HG02798 (cell line): Measurements from ENCODE around the gene RAD51C.
"Not testable (repeated sequence)": the region's sequence is repeated elsewhere in the genome, so short reads cannot be mapped to it uniquely, and the experiment has no call there.

Source experiments
- ATAC-seq: cut with Tn5 transposase; IDR thresholded peaks from one replicate; pipeline ENCODE4 v1.9.1; 2021; ENCODE audit warnings: mild to moderate bottlenecking; ENCODE audit not compliant: unreplicated experiment, poor library complexity

The RAD51C gene

GRCh38 chr17:58692239-58693055 lies at the start of gene RAD51C:
RAD51C (plus strand) TSS chr17:58692602; CDS start chr17:58692644, 42 bp downstream.
- ATAC-seq: peak; percentile 99

DNA sequence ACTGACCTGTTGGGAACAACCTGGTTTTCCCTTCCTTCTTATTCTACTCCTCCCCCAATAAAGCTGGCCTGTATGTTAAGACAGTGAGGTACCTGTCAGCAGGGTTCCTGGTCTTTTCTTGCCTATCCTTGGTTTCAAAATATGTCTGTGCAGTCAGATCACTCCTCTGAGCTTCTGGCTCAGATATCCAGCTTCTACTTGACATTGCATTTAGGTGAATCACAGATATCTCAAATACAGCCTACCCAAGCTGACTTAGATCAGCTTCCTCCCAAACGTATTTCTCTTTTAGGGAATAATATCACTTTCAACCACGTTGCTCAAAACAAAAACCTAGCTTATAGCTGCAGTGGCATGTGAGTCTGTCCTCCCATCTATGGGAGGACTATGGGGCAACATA lies 49.3 kb upstream of the RAD51C start:
- ATAC-seq: no peak

GRCh38 chr17:58648236-58648635 lies 44.2 kb upstream of the RAD51C start:
- no peak for ATAC-seq

GRCh38 chr17:58657962-58658803 lies 34.2 kb upstream of the RAD51C start:
- ATAC-seq: not testable (repeated sequence)

DNA sequence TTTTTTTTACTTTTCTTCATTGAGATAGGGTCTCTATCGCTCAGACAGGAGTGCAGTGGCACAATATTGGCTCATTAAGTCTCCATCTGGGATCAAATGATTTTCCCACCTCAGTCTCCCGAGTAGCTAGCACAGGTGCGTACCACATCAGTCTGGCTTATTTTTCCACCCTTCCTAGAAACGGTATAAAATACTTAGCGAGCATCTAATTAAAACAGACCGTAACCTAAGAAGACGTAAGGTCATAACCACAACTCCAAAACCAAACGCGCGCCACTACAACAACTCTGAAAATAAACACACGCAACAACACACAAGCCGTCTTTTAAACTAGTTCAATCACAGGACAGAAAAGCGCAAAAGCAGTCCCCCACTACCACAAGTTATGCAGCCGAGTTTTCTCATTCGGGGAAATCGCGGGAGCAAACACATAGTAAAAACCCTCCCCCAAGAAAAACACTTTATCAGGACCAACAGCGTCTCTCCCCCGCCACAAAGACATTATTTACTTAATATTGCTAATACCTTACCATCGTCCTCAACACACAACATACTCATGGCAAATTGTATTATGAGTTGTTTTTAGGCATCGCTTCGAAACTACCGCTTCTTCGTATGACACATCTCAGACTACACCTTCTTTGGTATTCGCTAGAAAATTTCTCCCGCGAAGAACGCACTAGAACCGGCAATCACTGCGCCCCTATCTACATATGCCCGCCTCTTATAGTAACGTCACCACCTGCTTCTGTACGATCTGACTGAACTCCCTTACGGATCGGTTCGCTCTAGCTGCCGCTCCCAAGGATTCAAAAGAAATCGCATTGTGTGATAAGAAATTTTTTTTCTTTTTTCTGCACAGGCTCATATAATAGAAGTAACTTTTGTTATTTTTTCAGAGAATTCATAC lies 33.3 kb upstream of the RAD51C start:
- ATAC-seq: peak; percentile 74

GRCh38 chr17:58659714-58660084 lies 32.7 kb upstream of the RAD51C start:
- not testable (repeated sequence) for ATAC-seq

DNA sequence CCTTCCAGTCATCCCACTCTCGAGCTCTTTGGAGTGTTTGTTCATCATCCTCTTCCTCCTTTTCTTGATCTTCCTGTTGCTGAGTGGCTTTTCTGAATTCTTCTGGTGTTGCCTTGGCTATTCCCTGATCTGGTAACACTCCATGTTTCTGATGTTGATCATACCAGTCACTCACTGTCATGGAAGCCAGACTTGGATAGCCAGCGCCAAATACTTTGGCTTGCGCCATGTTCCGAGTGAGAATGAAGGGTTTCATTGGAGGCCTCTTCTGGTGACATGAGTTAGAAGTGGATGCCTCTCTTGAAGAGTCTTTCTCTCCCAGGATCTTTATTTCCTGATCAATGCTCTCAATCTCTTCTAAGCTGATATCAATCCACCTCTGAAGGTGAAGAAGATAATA lies 31.8 kb upstream of the RAD51C start:
- ATAC-seq: no peak

GRCh38 chr17:58661499-58661898 lies 30.9 kb upstream of the RAD51C start:
- no peak for ATAC-seq

DNA sequence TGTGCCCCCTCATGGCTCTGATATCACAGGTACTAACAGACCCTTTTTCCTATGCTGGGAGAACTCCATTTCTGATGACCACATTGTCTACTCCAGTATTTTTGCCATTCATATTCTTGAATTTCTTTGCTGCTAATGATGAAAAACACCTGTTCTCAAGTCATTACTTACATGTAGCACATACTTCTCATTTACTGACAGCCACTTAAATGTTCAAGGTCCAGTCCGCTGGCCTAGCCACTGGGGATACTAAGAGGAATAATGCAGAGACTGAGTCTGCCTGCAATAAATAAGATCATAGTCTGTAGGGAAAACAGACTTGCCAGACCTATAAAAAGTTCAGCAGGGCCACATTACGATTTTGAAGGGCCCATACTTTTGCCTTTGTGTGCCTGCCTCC lies 28.1 kb upstream of the RAD51C start:
- no peak for ATAC-seq

- ATAC-seq: no peak
These were observed 26.2 kb upstream of the RAD51C start for GRCh38 chr17:58665946-58666857.

DNA sequence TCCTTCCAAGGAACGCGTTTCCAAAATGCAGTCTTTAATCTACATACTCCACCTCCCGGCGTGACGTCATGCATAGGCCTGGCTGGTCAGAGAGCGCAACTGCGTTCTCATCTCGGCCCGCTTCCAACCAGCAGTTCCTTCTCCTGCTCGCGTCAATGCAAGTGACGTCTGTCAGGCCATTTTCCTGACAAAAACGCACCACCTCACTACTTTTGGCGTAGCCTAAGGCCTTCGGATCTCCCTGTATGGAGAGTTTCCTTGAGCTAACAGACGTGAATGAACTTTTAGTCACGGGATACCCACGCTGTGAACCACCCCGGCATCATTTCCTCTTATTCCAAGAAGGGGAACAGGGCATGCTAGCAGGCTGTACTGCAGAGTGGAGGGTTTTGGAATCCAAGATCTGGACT lies 25.5 kb upstream of the RAD51C start:
- no peak for ATAC-seq

GRCh38 chr17:58667934-58668597 lies 24.3 kb upstream of the RAD51C start:
- no peak for ATAC-seq

- no peak for ATAC-seq
These were observed 23.8 kb upstream of the RAD51C start for GRCh38 chr17:58668598-58668935.

DNA sequence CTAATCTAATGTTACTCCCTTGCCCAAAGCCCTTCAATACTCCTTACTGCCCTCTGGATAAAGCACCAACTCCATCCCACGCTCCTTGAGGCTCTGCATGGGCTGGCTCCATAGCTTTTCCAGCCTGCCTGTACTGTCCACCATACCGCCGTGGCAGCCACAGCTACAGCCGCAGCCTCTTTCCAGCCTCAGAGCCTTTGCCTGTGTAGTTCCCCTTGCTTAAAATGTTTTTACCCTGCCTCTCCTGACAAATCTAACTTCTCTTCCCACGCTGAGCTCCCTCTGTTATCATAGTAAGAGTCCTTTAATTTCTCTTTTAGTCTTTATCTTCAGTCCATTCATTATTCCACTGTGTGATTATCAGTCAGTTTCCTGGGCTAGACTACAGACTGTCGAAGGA lies 22.5 kb upstream of the RAD51C start:
- no peak for ATAC-seq

DNA sequence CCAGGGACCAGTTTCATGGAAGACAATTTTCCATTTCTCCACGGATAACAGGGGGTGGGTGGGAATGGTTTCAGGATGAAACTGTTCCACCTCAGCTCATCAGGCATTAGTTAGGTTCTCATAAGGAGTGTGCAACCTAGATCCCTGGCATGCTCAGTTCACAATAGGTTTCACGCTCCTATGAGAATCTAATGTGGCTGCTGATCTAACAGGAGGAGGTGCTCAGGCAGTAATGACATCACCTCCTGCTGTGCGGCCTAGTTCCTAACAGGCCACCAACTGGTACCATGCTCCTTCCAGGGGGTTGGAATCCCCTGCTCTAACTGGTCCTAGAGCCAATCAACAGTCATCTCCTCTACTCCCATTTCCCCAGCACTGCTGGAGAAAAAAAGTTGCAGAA lies 20.4 kb upstream of the RAD51C start:
- no peak for ATAC-seq

DNA sequence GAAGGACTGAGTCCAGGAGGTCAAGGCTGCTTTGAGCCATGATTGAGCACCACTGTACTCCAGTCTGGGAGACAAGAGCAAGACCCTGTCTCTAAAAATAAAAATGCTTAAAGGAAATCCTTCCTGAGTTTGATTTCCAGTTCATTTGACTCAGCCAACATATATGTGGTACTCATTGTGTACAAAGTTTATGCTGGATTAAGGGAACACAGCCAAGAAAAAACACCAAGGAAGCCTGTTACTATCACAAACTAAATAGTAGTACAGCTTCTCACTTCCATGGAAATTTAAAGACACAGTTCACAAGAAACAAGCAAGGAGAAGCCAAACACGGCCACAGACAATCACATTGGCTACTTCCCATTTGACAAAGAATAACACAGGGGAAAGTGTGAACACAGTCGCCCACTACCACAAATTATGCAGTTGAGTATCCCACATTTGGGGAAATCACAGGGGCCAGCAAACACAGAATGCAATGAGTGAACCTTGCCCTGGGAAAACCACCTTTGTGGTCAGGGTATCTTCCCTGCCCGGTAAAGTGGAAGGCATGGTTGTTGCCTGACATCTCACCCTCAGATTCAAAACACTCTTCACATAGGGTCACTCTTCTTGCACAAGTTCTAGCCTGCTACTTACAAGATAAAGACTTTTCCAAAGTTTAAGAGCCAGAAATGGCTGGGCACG lies 15.1 kb upstream of the RAD51C start:
- ATAC-seq: no peak

DNA sequence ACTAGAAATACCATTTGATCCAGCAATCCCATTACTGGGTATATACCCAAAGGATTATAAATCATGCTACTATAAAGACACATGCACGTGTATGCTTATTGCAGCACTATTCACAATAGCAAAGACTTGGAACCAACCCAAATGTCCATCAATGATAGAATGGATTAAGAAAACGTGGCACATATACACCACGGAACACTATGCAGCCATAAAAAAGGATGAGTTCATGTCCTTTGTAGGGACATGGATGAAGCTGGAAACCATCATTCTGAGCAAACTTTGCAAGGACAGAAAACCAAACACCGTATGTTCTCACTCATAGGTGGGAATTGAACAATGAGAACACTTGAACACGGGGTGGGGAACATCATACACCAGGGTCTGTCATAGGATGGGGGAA lies 14.1 kb upstream of the RAD51C start:
- ATAC-seq: not testable (repeated sequence)

DNA sequence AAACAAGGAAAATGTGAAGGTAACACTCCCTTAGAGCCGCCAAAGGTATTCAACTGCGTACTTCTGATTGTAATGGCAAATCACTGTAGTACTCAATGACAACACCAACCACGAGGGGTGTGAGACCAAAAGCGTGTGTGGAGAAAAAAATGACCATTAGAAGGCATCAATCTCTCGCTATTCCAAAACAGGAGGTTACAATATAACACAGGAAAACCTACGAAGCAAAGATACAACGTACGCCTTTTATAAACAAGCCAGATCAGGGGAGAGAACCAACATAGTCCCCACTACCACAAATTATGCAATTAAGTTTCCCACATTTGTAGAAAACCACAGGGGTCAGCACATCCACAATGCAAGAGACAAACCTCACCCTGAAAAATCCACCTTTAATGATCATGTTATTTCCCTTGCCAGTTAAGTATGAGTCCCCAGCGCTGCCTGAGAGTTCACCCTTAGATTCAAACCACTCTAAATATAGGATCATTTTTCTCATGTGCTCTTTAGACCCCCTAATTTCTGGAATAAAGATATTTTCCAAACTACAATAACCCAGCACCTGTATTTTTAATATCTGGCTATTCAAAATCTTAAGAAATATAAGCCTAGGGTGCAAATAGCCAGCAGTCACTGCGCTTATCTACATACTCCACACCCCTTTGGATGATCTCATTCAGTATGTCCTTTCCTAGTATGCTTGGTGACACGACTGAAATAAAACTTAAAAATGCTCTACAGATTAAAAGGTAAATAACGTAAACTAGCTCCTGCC lies 13.0 kb upstream of the RAD51C start:
- no peak for ATAC-seq
